ENCODE results near the gene INCENP.

- no peak for TF ChIP-seq CTCF (conservative IDR thresholded peaks at IDR 0.05; ENCODE audit: low read depth in 2 of 2)
- TF ChIP-seq EZH2 (IDR thresholded peaks at IDR 0.05; ENCODE audit: low read depth, unreplicated experiment): no peak
- TF ChIP-seq POLR2AphosphoS5 (IDR thresholded peaks at IDR 0.05; ENCODE audit: low read depth): no peak
- no peak for TF ChIP-seq EZH2phosphoT487 (IDR thresholded peaks at IDR 0.05; ENCODE audit: unreplicated experiment)
- no peak for TF ChIP-seq ETS1 (IDR thresholded peaks at IDR 0.05)
- no peak for TF ChIP-seq REST (IDR thresholded peaks at IDR 0.05; ENCODE audit: unreplicated experiment)
- no peak for TF ChIP-seq CREB1 (CRISPR knock-in tag; IDR thresholded peaks at IDR 0.05; ENCODE audit: low read depth)
- TF ChIP-seq ZNF114 (CRISPR knock-in tag; IDR thresholded peaks at IDR 0.05): no peak
- TF ChIP-seq ZNF331 (CRISPR knock-in tag; IDR thresholded peaks at IDR 0.05; ENCODE audit: low read depth): no peak
- TF ChIP-seq JUNB (IDR thresholded peaks at IDR 0.05; ENCODE audit: unreplicated experiment): no peak
- TF ChIP-seq NANOG (IDR thresholded peaks at IDR 0.05; ENCODE audit: borderline replicate concordance): no peak
Observed at GRCh38 chr11:62120001-62120400, 3.8 kb upstream of the INCENP start.

Measured in GM23338 (cell line).